BE2C (cell line): ENCODE results near the gene REL. TPM values are rescaled to one million over a fixed set of nuclear protein-coding genes. Genes with fewer than 3 reads are reported as not detected.
A peak's percentile ranks its signal among the peaks of the same experiment; 100 is the strongest.

Experiments used
- DNase-seq: peaks from one replicate; pipeline ENCODE4 v3.0.0-alpha.2; 2020
- H3K27me3 ChIP-seq: fragments of 250-450 bp; sonication (Bioruptor Pico); 2 replicates; pipeline ENCODE4 v1.5.1; 2020; ENCODE audit warnings: mild to moderate bottlenecking
- H3K36me3 ChIP-seq: fragments of 250-450 bp; sonication (Bioruptor Pico); 2 replicates; pipeline ENCODE4 v1.5.1; 2020; ENCODE audit warnings: mild to moderate bottlenecking
- H3K4me1 ChIP-seq: fragments of 250-450 bp; sonication (Bioruptor Pico); 2 replicates; pipeline ENCODE4 v1.5.1; 2020
- H3K4me3 ChIP-seq: 2 replicates; pipeline ENCODE4 v1.5.1; 2011; ENCODE audit warnings: low read depth, low read length
- H3K9me3 ChIP-seq: fragments of 250-450 bp; sonication (Bioruptor Pico); 2 replicates; pipeline ENCODE4 v1.5.1; 2020
- polyA plus RNA-seq: library from polyadenylated mRNA; unstranded; fragments of >200 nt; gene quantifications from one replicate; pipeline ENCODE4 v1.2.1, GENCODE V29; 2012; ENCODE audit warnings: low read depth, missing spikeins; ENCODE audit not compliant: insufficient read length, insufficient read depth
- TF ChIP-seq, protein P1 (sequence below): IDR thresholded peaks from 2 replicates; pipeline ENCODE4 v1.5.1; 2012; ENCODE audit warnings: mild to moderate bottlenecking, low read depth, low read length

REL gene
- polyA plus RNA-seq = 1.1 TPM

GRCh38 chr2:60881047-60881932, at the start of gene REL:
REL (plus strand) TSS chr2:60881574; CDS start chr2:60881841, 267 bp downstream.
- no peaks in the 10 kb centered on the region for H3K9me3 ChIP-seq
- peak within 1 kb of the TSS; percentile 63 for H3K4me3 ChIP-seq
- TF ChIP-seq, protein P1, sequence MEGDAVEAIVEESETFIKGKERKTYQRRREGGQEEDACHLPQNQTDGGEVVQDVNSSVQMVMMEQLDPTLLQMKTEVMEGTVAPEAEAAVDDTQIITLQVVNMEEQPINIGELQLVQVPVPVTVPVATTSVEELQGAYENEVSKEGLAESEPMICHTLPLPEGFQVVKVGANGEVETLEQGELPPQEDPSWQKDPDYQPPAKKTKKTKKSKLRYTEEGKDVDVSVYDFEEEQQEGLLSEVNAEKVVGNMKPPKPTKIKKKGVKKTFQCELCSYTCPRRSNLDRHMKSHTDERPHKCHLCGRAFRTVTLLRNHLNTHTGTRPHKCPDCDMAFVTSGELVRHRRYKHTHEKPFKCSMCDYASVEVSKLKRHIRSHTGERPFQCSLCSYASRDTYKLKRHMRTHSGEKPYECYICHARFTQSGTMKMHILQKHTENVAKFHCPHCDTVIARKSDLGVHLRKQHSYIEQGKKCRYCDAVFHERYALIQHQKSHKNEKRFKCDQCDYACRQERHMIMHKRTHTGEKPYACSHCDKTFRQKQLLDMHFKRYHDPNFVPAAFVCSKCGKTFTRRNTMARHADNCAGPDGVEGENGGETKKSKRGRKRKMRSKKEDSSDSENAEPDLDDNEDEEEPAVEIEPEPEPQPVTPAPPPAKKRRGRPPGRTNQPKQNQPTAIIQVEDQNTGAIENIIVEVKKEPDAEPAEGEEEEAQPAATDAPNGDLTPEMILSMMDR = no peak
- DNase-seq = peak; percentile 85
- no peaks in the 10 kb centered on the region for H3K36me3 ChIP-seq
- no peaks in the 10 kb centered on the region for H3K4me1 ChIP-seq
- H3K27me3 ChIP-seq = no peaks in the 10 kb centered on the region

GRCh38 chr2:60831921-60832320, 49.5 kb upstream of the REL start:
- TF ChIP-seq, protein P1 = no peak
- no peaks in the 10 kb centered on the region for H3K27me3 ChIP-seq
- no peaks in the 10 kb centered on the region for H3K9me3 ChIP-seq
- H3K4me3 ChIP-seq = no peak overlapping the region
- no peak for DNase-seq
- no peaks in the 10 kb centered on the region for H3K4me1 ChIP-seq
- no peaks in the 10 kb centered on the region for H3K36me3 ChIP-seq

DNA sequence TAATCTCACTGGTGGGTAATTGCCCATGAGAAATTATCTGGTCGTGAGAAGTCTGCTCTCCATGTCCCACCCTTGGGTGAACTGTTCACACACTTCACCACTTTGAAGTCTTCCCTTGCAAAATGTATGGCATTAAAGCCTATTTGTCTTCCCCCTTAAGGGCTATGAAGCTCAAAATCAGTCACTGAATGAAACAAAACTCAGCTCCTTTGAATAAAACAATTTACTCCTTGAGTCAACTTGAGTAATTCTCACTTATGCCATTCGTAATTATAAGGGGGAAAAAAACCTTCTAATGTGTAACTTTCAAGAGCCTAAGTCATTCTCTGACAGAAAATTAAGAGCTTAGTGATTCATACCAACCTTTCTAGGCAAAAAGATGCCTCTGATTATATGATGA, 48.8 kb upstream of the REL start:
- no peak for DNase-seq
- no peaks in the 10 kb centered on the region for H3K9me3 ChIP-seq
- no peak overlapping the region for H3K4me3 ChIP-seq
- TF ChIP-seq, protein P1 = no peak
- no peaks in the 10 kb centered on the region for H3K27me3 ChIP-seq
- no peaks in the 10 kb centered on the region for H3K4me1 ChIP-seq
- H3K36me3 ChIP-seq = no peaks in the 10 kb centered on the region

DNA sequence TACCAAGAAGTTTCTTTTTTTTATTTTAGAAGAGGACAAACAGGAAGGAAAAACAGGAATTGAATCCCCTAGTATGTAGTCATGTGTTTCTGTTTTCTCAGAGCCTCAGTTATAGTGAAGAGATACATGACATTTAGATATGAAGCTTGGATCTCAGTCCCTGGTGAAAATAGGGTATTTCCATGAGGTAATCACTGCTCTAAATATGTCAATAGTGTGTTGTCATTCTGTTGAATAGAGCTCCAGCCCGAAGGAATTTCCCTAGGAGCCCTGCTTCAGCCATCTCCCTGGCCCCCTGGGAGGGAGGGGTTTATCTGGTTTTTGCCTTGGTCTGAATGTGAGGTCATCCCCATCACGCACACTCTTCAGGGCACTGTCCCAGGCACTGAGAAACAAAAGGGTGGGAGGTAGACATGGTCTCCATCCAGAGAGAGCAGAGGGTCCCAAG, 47.1 kb upstream of the REL start:
- H3K36me3 ChIP-seq = no peaks in the 10 kb centered on the region
- TF ChIP-seq, protein P1 = no peak
- H3K9me3 ChIP-seq = no peaks in the 10 kb centered on the region
- no peak for DNase-seq
- no peaks in the 10 kb centered on the region for H3K27me3 ChIP-seq
- H3K4me1 ChIP-seq = no peaks in the 10 kb centered on the region
- H3K4me3 ChIP-seq = no peak overlapping the region

DNA sequence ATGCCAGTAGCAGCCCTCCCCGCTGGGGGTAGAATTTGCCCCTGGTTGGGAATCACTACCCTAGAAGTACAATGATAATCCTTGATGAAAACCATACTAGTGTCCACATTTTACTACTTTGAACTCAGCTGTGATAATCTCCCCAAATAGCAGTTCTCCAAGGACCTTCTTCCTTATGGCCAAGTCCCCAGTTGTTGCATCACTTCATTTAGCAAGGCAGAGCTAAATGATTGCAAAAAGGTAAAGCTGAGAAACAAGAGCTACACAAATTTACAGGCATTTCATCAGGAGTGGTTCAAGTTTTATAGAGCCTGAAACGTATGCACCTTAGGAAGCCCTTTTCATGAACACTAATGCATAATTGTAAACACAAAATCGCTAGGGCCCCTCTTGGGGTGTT, 44.9 kb upstream of the REL start:
- TF ChIP-seq, protein P1 = no peak
- Histone ChIP-seq H3K4me3 (no peak overlapping the region), H3K36me3 (no peaks in the 10 kb centered on the region), H3K4me1 (no peaks in the 10 kb centered on the region), H3K9me3 (no peaks in the 10 kb centered on the region), H3K27me3 (no peaks in the 10 kb centered on the region)
- no peak for DNase-seq

GRCh38 chr2:60837123-60837522, 44.3 kb upstream of the REL start:
- no peaks in the 10 kb centered on the region for H3K27me3 ChIP-seq
- no peaks in the 10 kb centered on the region for H3K36me3 ChIP-seq
- no peak for DNase-seq
- H3K9me3 ChIP-seq = no peaks in the 10 kb centered on the region
- TF ChIP-seq, protein P1 = no peak
- H3K4me3 ChIP-seq = no peak overlapping the region
- no peaks in the 10 kb centered on the region for H3K4me1 ChIP-seq
